RPMI7951 (cell line): ENCODE measurements around the gene EPHB3. TPM values are rescaled to one million over a fixed set of nuclear protein-coding genes. Genes with fewer than 3 reads are reported as not detected.

Experiments used
- DNase-seq: peaks from one replicate; pipeline ENCODE4 v3.0.0-alpha.2; 2012; ENCODE audit warnings: low read depth
- total RNA-seq: library from RNA; depleted of rRNA; stranded (reverse); fragments of >200 nt; shearing (Covaris generic); gene quantifications from 2 replicates; pipeline ENCODE4 v1.2.3, GENCODE V29; 2014

Gene EPHB3
- total RNA-seq, 1 experiment from 2014 or later, result 5.5 TPM

DNA sequence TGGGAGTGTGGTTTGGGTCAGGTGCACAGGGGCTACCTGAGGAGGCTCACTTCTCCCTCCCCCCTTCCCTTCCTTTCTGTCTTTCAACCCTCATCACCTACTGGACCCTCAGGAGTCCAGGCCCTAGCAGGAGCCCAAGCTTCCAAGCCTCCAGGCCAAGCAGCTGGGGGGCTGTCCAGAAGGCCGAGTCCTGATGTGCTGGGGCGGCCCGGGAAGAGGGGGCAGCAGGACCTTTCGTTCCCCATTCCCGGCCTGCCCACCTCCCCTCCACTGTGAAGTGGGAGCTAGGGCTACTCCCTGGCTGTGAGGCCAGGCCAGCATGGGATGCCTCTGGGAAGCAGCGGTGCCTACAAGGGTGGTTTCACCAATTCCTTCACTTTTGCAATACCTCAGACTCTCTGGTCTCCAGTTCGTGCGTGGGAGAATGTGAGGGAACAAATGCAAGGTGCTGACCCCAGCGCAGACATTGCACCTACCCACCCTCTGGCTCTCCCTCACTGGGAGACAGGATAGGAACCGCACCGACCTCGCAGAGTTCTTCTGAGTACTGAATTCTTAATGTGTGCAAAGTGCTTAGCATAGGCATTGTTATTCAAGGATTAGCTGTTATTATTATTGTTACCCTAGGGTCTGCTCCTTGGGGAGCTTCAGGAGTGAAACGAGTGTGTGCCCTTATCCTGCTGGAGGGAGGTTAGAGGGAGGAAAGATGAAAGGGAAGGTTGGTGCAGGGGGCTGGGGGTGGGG is 2.5 kb downstream of the EPHB3 start:
- no peak for DNase-seq

DNA sequence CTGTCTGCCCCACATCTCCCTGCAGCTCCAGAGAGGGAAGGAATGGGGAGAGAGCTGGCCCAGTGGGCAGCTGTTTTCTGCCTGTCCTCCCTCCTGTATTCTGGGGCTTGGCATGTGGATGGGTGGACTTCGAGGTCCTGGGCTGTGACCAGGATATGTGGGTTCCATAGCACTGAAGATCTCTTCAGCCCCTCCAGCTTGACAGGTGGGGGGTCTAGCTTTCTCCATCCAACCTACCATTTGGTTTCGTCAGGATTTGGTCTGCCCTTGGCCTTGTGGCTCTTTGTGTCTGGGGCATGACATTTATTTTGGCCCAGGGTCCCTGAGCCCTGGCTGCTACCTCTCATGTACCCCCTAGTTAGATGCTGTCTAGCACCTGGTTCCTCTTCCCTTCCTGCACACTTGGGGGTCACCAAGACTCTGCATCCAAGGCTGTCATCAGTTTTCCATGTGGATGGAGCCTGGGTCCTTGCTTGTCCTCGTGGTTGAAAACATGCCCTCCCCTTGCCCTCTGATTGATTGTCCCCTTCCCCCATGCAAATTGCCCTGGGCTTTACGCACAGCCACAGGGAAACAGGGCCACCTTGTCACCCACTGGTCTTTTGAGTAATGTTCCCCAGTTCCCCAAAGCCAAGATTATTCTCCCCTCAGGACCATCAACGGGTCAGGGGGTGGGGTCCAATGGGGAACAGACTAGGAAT is 3.2 kb downstream of the EPHB3 start:
- no peak for DNase-seq

DNA sequence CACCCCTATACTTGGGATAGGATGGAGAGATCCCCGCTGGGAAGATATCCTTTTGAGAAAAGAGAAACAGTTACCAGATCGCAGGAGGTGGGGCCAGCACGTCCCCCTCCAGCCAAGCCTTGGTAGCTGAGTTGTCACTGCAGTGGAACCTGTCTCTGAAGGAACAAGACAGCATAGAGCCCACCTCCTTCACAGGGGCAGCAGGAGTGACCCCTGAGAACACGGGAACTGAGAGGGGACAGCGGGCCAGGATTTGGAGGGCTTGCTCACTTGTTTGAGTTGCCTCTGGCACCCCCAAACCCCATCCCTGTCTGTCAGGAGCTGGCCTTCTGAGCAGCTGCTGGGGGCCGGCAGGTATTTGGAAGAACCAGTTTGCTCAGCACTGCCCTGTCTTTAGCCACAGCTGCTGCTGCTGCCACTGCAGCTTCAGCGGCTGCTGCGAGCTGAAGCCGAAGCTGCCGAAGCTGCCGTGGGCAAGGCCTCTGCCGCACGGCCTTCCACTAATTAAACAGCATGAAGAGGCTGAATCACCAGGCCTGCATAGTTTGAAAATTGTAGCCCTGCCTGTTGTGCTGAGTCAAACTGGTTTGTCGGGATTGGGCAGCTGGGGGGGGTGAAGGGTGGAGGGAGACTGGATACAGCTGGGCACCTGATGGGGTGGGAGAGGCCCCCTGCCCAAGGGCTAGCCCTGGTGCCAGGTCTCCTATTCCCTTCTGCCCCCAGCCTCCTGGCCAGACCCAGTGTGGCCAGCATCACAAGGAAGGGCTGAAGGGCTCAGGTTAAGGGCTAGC is 4.0 kb downstream of the EPHB3 start:
- peak; percentile 92 for DNase-seq

DNA sequence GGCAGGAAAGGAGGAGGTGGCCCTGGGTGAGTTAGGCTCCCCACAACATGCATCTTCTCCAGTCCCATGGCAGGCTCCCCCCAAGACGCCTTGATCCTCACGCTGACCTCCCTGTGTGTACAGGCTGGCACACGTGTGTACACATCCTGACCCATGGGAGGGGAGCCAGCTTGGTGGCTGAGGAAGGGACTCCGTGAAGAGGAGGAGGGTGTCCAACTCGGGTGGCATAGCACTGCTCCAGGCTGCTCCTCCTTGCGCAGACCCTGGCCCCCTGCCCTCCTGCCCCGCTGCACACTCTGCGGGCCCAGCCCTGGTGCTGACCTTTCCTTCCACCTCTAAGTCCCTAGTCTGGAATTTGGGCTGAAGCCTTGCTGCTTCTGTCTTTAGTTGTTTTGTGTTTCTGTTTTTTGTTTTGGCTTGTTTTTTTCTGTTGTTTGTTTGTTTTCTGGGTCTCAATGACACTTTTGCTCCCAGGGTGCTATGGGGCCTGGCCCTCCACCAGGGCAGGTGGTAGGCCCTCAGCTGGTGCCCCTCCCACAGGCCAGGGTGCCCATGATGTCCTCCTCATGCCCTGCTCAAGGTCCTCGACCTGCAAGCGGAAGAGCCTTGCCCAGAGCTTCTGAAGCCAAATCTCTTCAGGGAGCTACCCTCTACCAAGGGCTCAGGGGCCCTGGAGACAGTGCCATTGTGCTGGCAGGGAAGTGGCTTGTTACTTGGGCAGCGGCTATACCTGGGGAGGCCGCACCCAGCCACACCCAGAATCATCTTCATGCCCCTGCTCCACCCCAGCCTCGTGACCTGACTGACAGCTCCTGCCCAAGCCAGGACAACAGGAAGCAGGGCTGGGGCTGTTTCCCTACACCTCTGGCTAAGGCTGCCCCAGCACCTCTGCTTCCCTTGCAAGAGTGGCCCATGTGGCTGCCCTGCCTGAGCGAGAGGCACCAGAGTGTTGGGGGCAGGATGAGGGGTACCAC is 5.1 kb downstream of the EPHB3 start:
- DNase-seq, result no peak

DNA sequence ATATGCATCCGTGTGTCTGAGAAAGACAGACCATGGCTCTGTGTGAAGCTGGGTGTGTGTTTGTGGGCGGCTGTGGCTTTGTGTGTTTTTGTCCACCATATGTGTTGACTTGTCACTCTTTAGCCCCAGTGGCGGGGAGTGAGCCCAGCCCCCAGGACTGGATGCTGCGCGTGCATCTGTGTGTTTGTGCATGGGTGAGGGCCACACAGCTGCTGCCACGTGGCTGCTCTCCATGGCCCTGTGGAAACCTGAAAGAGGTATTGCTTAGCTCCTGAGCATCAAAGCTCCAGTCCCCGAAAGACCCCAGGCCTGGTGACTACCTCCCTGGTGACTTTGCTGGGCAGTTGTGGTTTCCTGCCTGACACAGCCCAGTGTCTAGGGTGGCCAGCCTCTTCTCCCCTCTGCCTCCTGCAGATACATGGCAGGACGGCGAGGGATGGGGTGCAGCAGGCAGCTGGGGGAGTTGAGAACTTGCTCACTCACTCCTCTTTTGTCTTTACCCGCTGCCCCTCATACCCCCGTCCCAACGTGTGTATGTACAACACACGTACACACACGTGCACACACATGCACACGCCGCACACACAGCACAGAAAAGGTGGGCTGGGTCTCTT is 6.5 kb downstream of the EPHB3 start:
- no peak for DNase-seq

DNA sequence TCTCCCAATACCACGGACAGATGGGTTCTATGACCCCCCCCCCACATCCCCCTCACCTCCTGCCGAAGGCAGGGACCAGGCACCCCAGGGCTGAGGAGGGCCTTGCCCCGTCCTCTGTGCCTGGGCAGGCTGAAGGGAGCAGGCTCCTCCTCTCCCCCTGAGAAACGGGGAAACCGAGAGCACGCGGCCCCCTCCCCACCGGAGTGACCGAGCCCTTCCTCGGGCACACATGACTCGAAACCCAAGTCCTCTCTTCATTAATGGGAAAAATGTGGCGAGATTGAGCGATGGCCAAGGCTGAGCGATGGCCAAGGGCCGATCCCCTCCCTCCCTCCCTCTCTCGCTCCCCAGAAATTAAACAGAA is 7.0 kb downstream of the EPHB3 start:
- no peak for DNase-seq

DNA sequence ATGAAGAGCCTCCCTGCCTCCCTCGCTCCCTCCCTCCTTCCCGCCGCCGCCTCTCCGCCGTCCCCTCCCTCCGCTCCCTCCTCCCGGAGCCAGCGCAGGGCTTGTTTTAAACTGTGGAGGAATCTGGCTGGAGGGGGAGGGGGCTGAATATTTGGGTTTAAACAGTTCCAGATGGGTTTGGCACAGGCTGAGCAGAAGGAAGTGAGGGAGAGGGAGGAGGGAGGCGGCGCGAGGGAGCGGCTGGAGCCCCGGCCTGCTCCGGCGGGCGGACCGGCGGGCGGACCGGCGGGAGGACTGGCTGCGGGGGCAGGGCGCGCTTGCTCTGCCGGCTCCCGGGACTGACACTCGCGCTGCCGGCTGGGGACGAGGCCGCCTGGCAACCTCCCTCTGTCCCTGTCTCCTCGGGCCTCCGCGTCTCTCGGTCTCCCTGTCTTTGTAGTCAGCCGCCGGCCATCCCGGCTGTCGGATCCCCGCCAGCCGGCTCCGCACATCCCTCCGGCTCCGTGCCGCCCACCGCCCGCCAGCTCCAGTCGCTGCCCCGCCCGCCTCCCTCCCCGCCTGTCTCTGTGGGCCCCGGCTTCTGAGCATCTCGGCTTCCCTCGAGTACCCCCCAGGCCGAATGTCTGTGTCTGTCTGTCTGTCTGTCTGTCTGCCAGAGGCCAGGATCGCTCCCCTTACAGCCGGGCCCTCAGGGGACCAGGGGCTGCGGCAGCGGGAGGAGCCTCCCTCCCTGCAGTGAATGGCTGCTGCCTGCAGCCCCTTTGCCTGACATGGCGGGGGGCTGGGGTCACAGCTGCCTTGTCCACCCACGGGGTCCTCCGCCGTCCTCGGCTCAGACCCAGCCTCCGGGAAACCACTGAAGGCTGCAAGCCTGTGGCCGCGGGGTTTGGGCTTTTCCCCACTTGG is 7.6 kb downstream of the EPHB3 start:
- peak; percentile 98 for DNase-seq

DNA sequence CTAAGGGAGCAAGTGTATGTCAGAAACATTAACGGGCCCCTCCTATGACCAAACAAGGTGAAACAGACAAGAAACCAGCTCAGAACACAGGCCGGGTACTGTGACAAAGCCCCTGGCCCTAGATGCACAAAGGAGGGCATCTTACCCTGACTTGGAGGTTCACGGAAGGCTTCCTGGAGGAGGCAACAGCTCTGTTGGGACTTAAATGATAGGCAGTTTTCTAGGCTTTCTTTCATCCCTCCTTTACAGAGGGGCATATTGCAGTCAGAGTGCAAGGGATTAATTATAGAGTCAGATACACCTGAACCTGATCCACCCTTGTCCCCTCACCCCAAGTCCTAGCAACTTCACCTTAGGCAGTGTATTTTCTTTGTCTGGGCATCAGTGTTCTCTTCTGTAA is 8.4 kb downstream of the EPHB3 start:
- DNase-seq, result no peak

DNA sequence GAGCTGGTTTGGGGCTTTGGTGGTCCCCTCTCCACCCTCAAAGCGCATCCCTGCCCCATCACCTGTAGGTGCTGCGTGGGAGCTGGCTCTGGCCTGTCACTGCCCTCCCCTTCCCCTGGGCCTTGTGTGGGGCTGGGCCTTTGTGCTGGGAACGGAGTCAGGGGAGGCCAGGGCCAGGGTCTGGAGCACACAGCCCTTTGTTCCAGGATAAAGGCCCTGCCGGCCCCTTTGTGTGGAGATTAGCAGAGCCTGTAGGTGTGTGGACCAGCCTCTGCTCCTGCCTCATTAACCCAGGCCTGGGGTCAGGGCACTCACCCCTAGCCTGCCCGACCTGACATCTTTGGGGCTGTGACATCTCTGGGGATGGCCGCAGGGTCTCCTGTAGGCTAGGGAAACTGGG is 8.9 kb downstream of the EPHB3 start:
- DNase-seq, result no peak

DNA sequence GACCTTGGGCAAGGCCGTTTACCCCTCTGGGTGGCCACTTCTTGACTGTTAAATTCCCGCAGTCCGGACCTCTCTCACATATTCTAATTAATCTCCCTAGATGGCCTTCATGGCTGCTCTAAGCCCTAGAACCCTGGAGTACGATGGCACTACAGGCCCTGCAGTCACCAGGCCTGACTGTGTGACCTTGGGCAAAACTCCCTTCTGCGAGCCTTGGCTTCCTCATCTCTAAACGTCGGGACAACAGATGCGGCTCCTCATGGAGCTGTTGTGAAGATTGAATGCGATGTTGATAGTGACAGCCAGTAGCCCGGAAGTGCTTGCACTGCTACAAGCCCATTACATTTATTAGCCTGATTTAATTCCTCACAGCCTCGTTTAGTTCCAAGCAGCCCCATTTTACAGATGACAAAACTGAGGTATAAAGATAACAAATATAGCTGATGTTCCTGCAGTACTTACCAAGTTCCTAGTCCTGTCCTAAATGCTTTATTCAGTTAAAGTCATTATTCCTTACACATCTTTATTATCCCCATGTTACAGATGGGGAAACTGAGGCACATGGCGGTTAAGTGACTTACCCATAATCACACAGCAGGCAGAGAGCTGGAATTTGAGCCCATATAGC is 10.3 kb downstream of the EPHB3 start:
- DNase-seq, result no peak

DNA sequence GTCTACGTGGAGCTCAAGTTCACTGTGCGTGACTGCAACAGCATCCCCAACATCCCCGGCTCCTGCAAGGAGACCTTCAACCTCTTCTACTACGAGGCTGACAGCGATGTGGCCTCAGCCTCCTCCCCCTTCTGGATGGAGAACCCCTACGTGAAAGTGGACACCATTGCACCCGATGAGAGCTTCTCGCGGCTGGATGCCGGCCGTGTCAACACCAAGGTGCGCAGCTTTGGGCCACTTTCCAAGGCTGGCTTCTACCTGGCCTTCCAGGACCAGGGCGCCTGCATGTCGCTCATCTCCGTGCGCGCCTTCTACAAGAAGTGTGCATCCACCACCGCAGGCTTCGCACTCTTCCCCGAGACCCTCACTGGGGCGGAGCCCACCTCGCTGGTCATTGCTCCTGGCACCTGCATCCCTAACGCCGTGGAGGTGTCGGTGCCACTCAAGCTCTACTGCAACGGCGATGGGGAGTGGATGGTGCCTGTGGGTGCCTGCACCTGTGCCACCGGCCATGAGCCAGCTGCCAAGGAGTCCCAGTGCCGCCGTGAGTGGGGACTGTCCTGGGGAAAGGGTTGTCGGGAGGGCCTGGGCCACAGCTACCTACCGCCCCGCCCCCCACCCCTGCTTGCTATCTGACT is 11.2 kb downstream of the EPHB3 start:
- DNase-seq, result no peak

DNA sequence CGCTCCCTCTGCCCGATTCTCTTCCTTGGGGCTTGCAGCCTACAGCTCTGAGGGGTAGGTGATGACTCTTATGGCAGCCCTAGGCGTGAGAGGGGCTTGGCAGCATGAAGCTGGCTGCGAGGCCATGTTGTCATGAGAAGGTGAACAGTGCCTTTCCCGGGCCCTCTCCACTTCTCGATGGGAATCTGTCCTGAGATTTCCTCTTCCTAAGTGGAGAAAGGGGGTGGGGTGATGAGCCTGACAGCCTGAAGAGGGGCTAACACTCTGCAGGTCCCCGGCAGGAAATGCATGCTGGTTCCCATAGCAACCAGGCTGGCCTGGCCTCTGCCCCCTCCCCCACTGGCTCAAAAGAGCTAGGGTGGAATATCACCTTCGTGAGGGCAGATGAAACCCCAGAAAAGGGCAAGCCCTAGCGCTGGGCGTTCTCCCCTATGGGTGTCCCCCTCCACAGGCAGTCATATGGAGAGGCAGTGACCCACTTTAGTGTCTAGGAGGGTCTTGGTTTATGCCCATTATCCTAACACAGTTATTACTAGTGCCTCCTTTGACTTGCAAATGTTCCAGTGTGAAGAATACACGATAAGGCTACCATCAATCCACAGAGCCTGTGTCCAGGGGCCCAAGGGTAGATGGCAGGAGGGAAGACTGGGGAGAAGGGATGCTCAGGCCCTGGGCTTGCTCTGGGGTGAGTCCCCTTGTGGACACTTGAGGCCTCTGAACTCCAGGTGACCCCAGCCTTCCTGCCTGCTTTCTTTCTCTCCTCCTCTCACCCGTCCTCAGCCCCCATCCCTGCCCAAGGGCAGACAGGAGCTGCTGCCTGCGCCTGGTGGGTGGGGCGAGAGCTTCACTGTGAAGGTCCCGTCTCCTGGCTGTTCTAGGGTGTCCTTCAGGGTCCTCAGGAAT is 13.2 kb downstream of the EPHB3 start:
- no peak for DNase-seq

DNA sequence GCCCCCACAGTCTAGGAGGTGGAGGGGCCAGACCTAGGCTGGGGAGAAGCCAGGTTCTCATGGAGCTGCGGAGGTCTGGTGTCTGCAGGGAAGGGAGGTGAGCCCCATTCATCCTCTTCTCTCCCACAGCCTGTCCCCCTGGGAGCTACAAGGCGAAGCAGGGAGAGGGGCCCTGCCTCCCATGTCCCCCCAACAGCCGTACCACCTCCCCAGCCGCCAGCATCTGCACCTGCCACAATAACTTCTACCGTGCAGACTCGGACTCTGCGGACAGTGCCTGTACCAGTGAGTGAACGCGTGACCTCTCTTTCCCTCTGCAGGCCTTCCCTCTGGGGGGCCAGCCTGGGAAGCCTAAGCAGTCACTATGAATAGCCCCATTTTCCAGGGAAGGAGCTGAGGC is 14.1 kb downstream of the EPHB3 start:
- DNase-seq, result no peak

DNA sequence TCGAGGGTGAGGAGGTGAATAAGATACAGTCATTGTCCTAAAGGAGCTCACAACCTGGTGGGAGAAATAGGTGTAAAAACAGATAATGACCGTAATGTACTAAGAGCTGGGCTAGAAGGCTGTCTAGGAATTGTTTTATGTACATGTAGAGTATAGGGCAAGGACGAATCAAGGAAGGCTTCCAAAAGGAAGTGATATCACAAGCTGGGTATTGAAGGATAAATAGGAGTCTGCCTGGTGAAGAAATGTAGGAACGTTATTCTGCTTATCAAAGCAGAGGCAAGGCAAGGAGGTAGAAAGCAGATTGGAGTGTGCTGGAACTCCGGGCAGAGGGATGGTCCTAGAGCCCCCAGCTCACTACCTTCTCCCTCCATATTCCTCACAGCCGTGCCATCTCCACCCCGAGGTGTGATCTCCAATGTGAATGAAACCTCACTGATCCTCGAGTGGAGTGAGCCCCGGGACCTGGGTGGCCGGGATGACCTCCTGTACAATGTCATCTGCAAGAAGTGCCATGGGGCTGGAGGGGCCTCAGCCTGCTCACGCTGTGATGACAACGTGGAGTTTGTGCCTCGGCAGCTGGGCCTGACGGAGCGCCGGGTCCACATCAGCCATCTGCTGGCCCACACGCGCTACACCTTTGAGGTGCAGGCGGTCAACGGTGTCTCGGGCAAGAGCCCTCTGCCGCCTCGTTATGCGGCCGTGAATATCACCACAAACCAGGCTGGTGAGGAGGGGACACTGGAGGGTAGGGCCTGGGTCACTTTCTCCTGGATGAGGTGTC is 15.1 kb downstream of the EPHB3 start:
- no peak for DNase-seq

DNA sequence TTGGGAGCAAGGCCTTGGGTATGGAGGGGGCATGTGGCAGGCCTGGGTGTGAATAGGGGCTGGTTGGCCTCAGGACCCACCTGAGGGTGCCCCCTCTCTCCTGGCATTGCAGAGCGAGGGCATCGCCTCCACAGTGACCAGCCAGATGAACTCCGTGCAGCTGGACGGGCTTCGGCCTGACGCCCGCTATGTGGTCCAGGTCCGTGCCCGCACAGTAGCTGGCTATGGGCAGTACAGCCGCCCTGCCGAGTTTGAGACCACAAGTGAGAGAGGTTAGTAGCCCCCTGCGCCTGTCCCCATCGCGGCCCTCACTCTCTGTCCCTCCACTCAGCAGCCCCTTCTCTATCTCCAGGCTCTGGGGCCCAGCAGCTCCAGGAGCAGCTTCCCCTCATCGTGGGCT is 16.0 kb downstream of the EPHB3 start:
- no peak for DNase-seq

DNA sequence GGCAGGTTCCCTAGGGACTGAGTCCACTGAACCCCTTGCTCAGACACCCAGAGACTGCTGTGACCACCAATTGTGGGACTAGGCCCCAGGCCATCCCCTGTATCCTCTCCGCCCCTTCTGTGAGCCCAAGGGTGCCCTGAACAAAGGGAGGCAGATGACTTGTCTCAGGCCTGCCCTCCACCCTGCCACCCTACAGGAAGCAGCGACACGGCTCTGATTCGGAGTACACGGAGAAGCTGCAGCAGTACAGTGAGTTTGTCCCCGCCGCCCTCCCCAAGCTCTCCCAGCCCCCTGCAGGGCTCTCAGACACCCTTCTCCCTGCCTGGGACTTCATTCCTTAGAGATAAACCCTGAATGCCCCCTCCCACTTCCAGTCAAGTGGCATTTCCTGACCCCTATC is 16.6 kb downstream of the EPHB3 start:
- no peak for DNase-seq

DNA sequence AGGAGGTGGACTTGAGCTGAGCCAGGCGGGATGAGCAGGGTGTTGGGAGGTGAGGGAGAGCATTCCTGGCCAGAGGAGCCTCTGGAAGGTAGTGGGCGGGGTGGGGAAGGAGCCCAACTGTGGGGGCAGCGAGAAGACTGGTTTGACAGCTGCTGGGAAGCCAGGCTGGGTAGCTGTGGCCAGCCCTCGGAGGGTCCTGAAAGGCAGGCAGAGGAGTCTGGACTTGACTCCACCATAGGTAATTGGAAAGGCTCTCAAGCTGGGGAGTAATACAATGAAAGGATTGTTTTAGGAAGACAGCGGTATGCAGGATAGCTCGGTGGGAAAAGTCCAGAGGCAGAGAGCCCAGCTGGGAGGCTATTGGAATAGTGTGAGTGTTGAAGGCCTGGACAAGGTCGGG is 17.2 kb downstream of the EPHB3 start:
- DNase-seq, result no peak
